RWPE2 (cell line): Measurements from ENCODE around the gene ARAP3.

ENCODE experiments used
- ATAC-seq: fragments of 200-7000 bp; cut with Tn5 transposase; 3 replicates; pipeline ENCODE4 v1.9.1; 2021; ENCODE audit warnings: low read depth
- DNase-seq: peaks from one replicate; pipeline ENCODE4 v3.0.0-alpha.2; 2020; ENCODE audit warnings: low spot score
- H3K27ac ChIP-seq: fragments of 450-650 bp; 2 replicates; pipeline ENCODE4 v1.5.1; 2017; ENCODE audit warnings: mild to moderate bottlenecking; ENCODE audit not compliant: poor library complexity, severe bottlenecking
- H3K27me3 ChIP-seq: fragments of 250-450 bp; sonication (Bioruptor Pico); 2 replicates; pipeline ENCODE4 v1.5.1; 2021; ENCODE audit warnings: mild to moderate bottlenecking, moderate library complexity; ENCODE audit not compliant: insufficient read depth, poor library complexity, severe bottlenecking
- H3K36me3 ChIP-seq: fragments of 250-450 bp; sonication (Bioruptor Pico); 2 replicates; pipeline ENCODE4 v1.5.1; 2020; ENCODE audit warnings: low read depth, mild to moderate bottlenecking, moderate library complexity
- H3K4me1 ChIP-seq: fragments of 250-450 bp; sonication (Bioruptor Pico); 2 replicates; pipeline ENCODE4 v1.5.1; 2021; ENCODE audit warnings: mild to moderate bottlenecking, moderate library complexity; ENCODE audit not compliant: insufficient read depth, poor library complexity, severe bottlenecking
- H3K4me3 ChIP-seq: fragments of 250-450 bp; sonication (Bioruptor Pico); 2 replicates; pipeline ENCODE4 v1.5.1; 2021; ENCODE audit warnings: mild to moderate bottlenecking, moderate library complexity; ENCODE audit not compliant: severe bottlenecking
- H3K9me3 ChIP-seq: fragments of 250-450 bp; sonication (Bioruptor Pico); 2 replicates; pipeline ENCODE4 v1.5.1; 2021; ENCODE audit warnings: mild to moderate bottlenecking, moderate library complexity; ENCODE audit not compliant: severe bottlenecking
- CTCF ChIP-seq: fragments of 450-650 bp; IDR thresholded peaks from one replicate; pipeline ENCODE4 v1.5.1; 2017; ENCODE audit warnings: mild to moderate bottlenecking, moderate library complexity; ENCODE audit not compliant: poor library complexity, severe bottlenecking

ARAP3 gene

GRCh38 chr5:141618804-141619554 lies 63.1 kb downstream of the ARAP3 start, which contains the start of gene DIAPH1:
Gene DIAPH1, minus strand, starts transcription at chr5:141619000. Its CDS starts 86 bp downstream, at chr5:141618914.
- Histone ChIP-seq H3K27me3 (no peaks in the 10 kb centered on the region), H3K36me3 (peaks cover 60% of the 10 kb centered on the region), H3K9me3 (no peaks in the 10 kb centered on the region), H3K4me3 (peak within 1 kb of the TSS; percentile 73), H3K4me1 (peaks cover 11% of the 10 kb centered on the region), H3K27ac (peak within 1 kb of the TSS; percentile 88)
- ATAC-seq (peak; percentile 87), DNase-seq (peak; percentile 99)
- TF ChIP-seq CTCF, result peak; percentile 99

DNA sequence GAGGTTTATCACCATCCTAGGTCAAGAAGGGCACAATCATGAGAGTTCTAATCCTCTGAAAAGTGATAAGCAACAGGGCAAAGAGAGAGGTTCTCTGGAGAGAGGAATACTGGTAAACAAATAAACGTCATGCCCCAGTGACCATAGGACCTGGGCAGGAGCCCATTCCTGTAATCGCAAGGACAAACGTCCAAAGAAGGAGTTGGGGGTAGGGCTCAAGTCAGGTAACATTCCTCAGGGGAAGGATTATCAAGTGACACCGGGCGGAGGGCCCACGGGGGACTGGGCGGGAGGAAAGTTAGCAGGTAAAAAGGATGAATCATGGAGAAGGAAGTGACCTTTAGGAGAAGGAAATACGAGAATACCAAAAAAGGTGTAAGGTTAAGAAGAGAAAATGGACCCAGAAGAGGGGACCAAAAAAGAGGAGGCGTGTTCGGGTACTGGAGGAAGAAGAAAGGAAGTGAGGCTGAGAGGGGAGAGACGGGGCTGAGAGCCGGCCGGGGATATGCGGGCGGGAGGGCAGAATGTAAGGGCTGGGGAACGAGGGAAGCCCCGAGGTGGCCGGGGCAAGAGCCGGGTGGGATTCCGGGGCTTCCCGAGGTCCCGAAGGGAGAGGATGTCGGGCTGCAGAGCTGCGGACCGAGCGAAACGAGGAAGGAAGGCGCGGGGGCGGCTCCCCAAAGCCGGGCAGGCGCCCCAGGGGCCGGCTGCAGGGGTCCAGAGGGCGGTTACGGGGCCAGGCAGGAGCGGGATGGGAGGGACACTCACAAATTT lies 63.8 kb downstream of the ARAP3 start:
- ATAC-seq (peak; percentile 46), DNase-seq (peak; percentile 86)
- Histone ChIP-seq H3K27ac (peak overlapping the region; percentile 88), H3K36me3 (peaks cover 61% of the 10 kb centered on the region), H3K27me3 (no peaks in the 10 kb centered on the region), H3K4me3 (peak overlapping the region; percentile 73), H3K9me3 (no peaks in the 10 kb centered on the region), H3K4me1 (peaks cover 11% of the 10 kb centered on the region)
- TF ChIP-seq CTCF, result no peak

GRCh38 chr5:141617682-141618029 lies 64.4 kb downstream of the ARAP3 start:
- peaks cover 11% of the 10 kb centered on the region for H3K4me1 ChIP-seq

DNA sequence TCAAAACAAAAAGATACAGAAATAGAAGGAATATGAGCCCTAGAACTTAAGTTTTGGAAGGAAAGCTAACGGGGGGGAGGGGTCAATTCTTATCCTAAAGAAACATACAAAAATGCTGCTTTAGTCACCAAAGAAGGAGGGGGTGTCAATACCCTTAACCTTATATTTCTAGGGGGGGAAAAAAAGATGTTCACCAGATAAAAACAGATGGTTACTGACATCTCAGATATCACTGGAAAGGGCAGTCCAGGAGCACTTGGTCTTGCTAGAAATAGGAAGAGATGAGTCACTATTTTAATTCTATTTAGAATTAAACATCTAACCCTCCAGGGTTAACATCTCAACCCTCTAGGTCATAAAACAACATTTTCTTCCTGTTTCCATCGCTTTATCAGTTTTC lies 64.9 kb downstream of the ARAP3 start:
- ATAC-seq, result no peak
- H3K27me3 ChIP-seq, result no peaks in the 10 kb centered on the region
- peak overlapping the region; percentile 73 for H3K4me3 ChIP-seq
- no peak for DNase-seq
- TF ChIP-seq CTCF, result no peak
- H3K9me3 ChIP-seq, result no peaks in the 10 kb centered on the region
- peaks cover 63% of the 10 kb centered on the region for H3K36me3 ChIP-seq
- peaks cover 11% of the 10 kb centered on the region for H3K4me1 ChIP-seq
- peak overlapping the region; percentile 88 for H3K27ac ChIP-seq

More at GRCh38 chr5:141617682-141618029, 64.4 kb downstream of the ARAP3 start:
- Histone ChIP-seq H3K36me3 (peaks cover 61% of the 10 kb centered on the region), H3K27me3 (no peaks in the 10 kb centered on the region), H3K27ac (peak overlapping the region; percentile 88), H3K4me3 (peak overlapping the region; percentile 73), H3K9me3 (no peaks in the 10 kb centered on the region)
- no peak for ATAC-seq
- no peak for DNase-seq
- TF ChIP-seq CTCF, result no peak
